ENCODE results near the gene JMJD1C.
"Not testable (repeated sequence)": the region's sequence is repeated elsewhere in the genome, so short reads cannot be mapped to it uniquely, and the experiment has no call there.

JMJD1C gene

DNA sequence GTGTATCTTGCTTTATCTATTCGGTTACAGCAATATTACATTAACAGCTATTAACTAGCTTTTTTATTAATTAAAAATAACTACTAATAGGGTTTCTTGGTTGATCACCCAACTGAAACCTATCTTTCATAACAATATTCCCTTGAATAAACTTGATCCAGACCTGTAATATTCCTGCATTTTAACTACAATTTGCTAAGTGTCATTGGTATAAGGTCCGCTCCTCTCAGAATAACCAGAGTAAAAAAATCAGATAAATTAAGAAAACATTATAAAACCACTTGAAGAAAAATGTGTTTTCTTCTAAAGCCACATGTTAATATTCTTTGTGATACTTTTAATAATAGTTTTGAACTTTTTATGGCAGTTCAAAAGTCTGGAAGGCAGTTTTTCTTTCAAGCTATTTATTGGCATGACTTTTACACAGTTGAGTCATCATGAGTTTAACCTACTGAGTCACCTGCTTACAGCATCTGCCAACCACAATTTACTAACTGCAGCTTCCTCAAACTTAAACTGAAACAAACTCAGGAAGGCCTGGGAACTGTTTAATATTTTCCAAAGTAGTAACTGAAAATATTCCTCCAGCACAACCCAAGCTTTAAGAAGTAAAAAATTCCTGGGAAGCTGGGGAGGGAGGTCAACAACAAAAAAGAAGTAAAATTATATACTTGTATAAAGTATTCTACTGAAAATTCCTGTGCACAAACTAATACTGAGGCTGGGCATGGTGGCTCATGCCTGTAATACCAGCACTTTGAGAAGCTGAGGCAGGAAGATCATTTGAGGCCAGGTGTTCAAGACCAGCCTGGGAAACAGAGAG is 229.5 kb downstream of the JMJD1C start:
- H3K27ac ChIP-seq (ENCODE audit: low read length), result peak overlapping the region; percentile 46
- no peaks in the 10 kb centered on the region for H3K9me3 ChIP-seq (ENCODE audit: insufficient read depth, low read length)
- TF ChIP-seq, protein P1, sequence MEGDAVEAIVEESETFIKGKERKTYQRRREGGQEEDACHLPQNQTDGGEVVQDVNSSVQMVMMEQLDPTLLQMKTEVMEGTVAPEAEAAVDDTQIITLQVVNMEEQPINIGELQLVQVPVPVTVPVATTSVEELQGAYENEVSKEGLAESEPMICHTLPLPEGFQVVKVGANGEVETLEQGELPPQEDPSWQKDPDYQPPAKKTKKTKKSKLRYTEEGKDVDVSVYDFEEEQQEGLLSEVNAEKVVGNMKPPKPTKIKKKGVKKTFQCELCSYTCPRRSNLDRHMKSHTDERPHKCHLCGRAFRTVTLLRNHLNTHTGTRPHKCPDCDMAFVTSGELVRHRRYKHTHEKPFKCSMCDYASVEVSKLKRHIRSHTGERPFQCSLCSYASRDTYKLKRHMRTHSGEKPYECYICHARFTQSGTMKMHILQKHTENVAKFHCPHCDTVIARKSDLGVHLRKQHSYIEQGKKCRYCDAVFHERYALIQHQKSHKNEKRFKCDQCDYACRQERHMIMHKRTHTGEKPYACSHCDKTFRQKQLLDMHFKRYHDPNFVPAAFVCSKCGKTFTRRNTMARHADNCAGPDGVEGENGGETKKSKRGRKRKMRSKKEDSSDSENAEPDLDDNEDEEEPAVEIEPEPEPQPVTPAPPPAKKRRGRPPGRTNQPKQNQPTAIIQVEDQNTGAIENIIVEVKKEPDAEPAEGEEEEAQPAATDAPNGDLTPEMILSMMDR (IDR thresholded peaks at IDR 0.05; ENCODE audit: low read depth, low read length), result no peak
- no peak for TF ChIP-seq EZH2phosphoT487 (IDR thresholded peaks at IDR 0.05; ENCODE audit: low read depth)
- peaks cover 97% of the 10 kb centered on the region for H3K79me2 ChIP-seq (ENCODE audit: low read length)
- peaks cover 83% of the 10 kb centered on the region for H4K20me1 ChIP-seq (ENCODE audit: insufficient read depth, low read length)
- no peaks in the 10 kb centered on the region for H3K27me3 ChIP-seq (ENCODE audit: low read depth, low read length)
- H3K4me1 ChIP-seq (ENCODE audit: low read length), result peaks cover 18% of the 10 kb centered on the region
- peak overlapping the region; percentile 31 for H3K4me2 ChIP-seq (ENCODE audit: low read length)
- H3K9ac ChIP-seq (ENCODE audit: low read length), result no peak overlapping the region
- peak overlapping the region; percentile 12; the same call in 1 of the 2 replicates for H3K4me3 ChIP-seq (ENCODE audit: low read length)
- no peak overlapping the region for H2AFZ ChIP-seq (ENCODE audit: low read depth, low read length)
- H3K36me3 ChIP-seq (replicated peaks; ENCODE audit: low read depth, low read length), result no peaks in the 10 kb centered on the region

DNA sequence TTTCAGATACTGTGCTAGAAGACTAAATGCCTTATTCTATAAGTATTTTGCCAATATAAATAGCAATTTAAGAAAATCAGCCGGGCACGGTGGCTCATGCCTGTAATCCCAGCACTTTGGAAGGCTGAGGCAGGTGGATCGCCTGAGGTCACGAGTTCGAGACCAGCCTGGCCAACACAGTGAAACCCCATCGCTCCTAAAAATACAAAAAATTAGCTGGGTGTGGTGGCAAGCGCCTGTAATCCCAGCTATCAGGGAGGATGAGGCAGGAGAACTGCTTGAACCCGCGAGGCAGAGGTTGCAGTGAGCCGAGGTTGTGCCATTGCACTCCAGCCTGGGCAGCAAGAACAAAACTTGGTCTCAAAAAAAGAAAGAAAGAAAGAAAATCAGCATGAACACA is 230.6 kb downstream of the JMJD1C start:
- peaks cover 76% of the 10 kb centered on the region for H4K20me1 ChIP-seq (ENCODE audit: insufficient read depth, low read length)

DNA sequence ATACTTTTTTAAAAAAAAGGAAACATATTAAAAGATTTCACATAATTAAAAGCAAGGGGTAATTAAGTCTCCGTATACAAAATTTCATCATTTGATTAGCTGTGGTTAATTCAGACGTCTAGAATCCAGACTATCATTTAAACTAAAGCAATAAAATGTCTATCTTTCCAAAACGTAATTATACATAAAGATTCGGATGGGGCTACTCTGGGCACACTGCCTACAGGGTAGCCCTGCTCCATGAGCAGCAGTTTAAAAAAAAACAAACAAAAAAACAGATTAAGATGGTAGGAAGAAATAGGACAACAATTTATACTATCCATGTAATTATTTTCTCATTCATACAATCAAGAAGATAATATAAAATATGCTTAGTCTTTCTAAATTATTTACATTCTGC is 236.6 kb downstream of the JMJD1C start:
- H3K27ac ChIP-seq (ENCODE audit: low read length), result no peak overlapping the region
- peaks cover 12% of the 10 kb centered on the region for H3K4me1 ChIP-seq (ENCODE audit: low read length)
- no peak overlapping the region for H2AFZ ChIP-seq (ENCODE audit: low read depth, low read length)
- no peak overlapping the region for H3K9ac ChIP-seq (ENCODE audit: low read length)
- no peak overlapping the region for H3K4me3 ChIP-seq (ENCODE audit: low read length)
- no peaks in the 10 kb centered on the region for H3K9me3 ChIP-seq (ENCODE audit: insufficient read depth, low read length)
- no peak overlapping the region for H3K4me2 ChIP-seq (ENCODE audit: low read length)
- peaks cover 96% of the 10 kb centered on the region for H3K79me2 ChIP-seq (ENCODE audit: low read length)
- no peak for TF ChIP-seq EZH2phosphoT487 (IDR thresholded peaks at IDR 0.05; ENCODE audit: low read depth)
- H3K27me3 ChIP-seq (ENCODE audit: low read depth, low read length), result no peaks in the 10 kb centered on the region
- H4K20me1 ChIP-seq (ENCODE audit: insufficient read depth, low read length), result peaks cover 77% of the 10 kb centered on the region
- no peaks in the 10 kb centered on the region for H3K36me3 ChIP-seq (replicated peaks; ENCODE audit: low read depth, low read length)

More for the DNA sequence above, 230.6 kb downstream of the JMJD1C start:
- H2AFZ ChIP-seq (ENCODE audit: low read depth, low read length); H3K27ac ChIP-seq (ENCODE audit: low read length); H3K4me3 ChIP-seq (ENCODE audit: low read length); H3K9me3 ChIP-seq (ENCODE audit: insufficient read depth, low read length); H3K36me3 ChIP-seq (replicated peaks; ENCODE audit: low read depth, low read length); H3K4me2 ChIP-seq (ENCODE audit: low read length); H3K27me3 ChIP-seq (ENCODE audit: low read depth, low read length); H3K9ac ChIP-seq (ENCODE audit: low read length): not testable (repeated sequence)
- H3K4me1 ChIP-seq (ENCODE audit: low read length), result peaks cover 18% of the 10 kb centered on the region
- peaks cover 97% of the 10 kb centered on the region for H3K79me2 ChIP-seq (ENCODE audit: low read length)

DNA sequence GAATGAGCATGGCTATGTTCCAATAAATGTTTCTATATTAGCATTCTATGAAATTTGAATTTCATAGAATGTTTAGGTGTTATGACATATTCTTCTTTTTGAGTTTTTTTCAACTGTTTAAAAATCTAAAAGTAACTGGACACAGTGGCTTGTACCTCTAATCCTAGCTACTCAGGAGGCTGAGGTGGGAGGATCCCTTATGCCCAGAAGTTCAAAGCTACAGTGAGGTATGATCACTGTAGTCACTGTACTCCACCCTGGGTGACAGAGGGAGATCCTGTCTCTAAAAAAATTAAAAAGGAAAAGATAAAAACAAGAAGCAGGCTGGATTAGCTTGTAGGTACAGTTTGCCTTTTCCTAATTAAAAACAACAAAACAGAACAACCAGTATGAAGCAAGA is 237.5 kb downstream of the JMJD1C start:
- Histone ChIP-seq H3K27me3 (ENCODE audit: low read depth, low read length) (no peaks in the 10 kb centered on the region), H3K36me3 (replicated peaks; ENCODE audit: low read depth, low read length) (no peaks in the 10 kb centered on the region), H3K4me2 (ENCODE audit: low read length) (no peak overlapping the region), H3K4me1 (ENCODE audit: low read length) (peaks cover 12% of the 10 kb centered on the region), H4K20me1 (ENCODE audit: insufficient read depth, low read length) (peaks cover 74% of the 10 kb centered on the region), H2AFZ (ENCODE audit: low read depth, low read length) (no peak overlapping the region), H3K4me3 (ENCODE audit: low read length) (no peak overlapping the region), H3K9me3 (ENCODE audit: insufficient read depth, low read length) (no peaks in the 10 kb centered on the region), H3K27ac (ENCODE audit: low read length) (no peak overlapping the region), H3K79me2 (ENCODE audit: low read length) (peaks cover 92% of the 10 kb centered on the region), H3K9ac (ENCODE audit: low read length) (no peak overlapping the region)
- TF ChIP-seq, protein P1 (IDR thresholded peaks at IDR 0.05; ENCODE audit: low read depth, low read length), result no peak
- TF ChIP-seq EZH2phosphoT487 (IDR thresholded peaks at IDR 0.05; ENCODE audit: low read depth), result no peak

DNA sequence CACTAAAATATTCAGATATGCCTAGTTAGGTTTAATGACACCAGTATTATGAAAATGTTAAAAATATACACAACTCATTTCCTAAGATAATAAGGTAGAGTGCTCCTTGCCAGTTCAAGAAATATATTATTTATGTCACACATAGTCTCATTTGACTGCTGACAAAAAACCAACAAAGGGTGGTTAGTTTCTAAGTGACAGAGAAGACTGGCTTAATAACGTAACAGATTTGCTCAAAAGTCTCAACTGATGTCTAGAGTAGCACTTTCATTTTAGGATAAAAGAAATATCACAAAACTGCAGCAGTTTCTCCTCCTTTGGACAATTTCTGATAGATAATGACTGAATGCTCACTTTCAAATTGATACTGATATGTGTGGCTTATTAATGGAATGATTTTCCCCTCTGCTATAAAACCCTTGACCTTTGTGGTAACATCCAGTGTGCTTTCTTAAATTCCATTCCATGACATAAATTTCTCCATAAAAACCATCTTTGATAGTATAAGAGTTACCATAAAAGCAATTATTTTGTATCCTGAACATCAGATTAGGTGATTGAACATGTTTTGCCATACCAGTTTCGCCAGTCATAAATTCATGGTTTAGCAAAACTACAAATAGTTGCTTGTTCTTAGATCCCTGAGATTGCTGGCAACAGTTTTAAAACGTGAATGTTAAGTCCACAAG is 238.4 kb downstream of the JMJD1C start:
- Histone ChIP-seq H3K36me3 (replicated peaks; ENCODE audit: low read depth, low read length) (no peaks in the 10 kb centered on the region), H3K4me1 (ENCODE audit: low read length) (peaks cover 16% of the 10 kb centered on the region), H2AFZ (ENCODE audit: low read depth, low read length) (no peak overlapping the region), H3K27ac (ENCODE audit: low read length) (no peak overlapping the region), H4K20me1 (ENCODE audit: insufficient read depth, low read length) (peaks cover 69% of the 10 kb centered on the region), H3K4me3 (ENCODE audit: low read length) (no peak overlapping the region), H3K27me3 (ENCODE audit: low read depth, low read length) (no peaks in the 10 kb centered on the region), H3K9me3 (ENCODE audit: insufficient read depth, low read length) (no peaks in the 10 kb centered on the region), H3K79me2 (ENCODE audit: low read length) (peaks cover 88% of the 10 kb centered on the region), H3K9ac (ENCODE audit: low read length) (no peak overlapping the region), H3K4me2 (ENCODE audit: low read length) (no peak overlapping the region)
- TF ChIP-seq EZH2phosphoT487 (IDR thresholded peaks at IDR 0.05; ENCODE audit: low read depth), result no peak
- TF ChIP-seq, protein P1 (IDR thresholded peaks at IDR 0.05; ENCODE audit: low read depth, low read length), result no peak
